Fibroblast of skin of back (primary cell): ENCODE data around the gene SMIM36.
A peak's percentile ranks its signal among the peaks of the same experiment; 100 is the strongest.
"Not testable (repeated sequence)": the region's sequence is repeated elsewhere in the genome, so short reads cannot be mapped to it uniquely, and the experiment has no call there.

Experiments
- DNase-seq: peaks from one replicate; pipeline ENCODE4 v3.0.0-alpha.2; 2013

Gene SMIM36

DNA sequence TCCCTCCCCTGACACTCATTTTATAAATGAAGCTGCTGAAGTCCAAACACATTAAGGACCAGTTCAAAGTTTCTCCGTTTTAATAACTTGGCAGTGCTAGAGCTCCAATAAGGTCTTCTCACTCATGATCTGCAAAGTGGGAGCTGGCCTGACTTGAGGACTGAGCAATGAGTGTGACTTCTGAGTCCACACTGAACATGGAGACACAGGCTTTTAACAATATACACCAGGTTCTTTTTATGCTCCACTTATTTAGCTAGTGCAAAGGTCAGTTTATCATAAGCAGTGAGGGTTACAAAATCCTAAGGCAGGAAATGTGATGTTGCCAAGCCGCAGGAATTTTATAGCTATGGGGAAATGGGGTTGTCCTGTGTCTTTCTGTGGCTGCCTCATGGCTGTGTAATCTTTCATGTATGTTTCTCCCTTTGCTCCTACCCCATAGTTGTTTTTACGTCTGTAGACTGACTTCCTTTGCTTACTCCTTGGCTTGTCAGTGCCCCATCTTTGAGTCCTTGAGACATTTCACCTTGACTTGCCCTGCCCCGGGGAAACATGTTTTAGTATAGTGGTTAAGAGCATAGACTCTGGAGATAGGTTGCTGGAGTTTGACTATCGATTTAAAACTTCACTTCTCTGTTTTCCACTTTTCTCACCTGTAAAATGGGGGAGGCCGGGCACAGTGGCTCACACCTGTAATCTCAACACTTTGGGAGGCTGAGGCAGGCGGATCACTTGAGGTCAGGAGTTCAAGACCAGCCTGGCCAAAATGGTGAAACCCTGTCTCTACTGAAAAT, 77.4 kb downstream of the SMIM36 start:
- DNase-seq = peak; percentile 84

- peak; percentile 8 for DNase-seq
These were observed 78.1 kb downstream of the SMIM36 start for GRCh38 chr17:55433029-55433628.

DNA sequence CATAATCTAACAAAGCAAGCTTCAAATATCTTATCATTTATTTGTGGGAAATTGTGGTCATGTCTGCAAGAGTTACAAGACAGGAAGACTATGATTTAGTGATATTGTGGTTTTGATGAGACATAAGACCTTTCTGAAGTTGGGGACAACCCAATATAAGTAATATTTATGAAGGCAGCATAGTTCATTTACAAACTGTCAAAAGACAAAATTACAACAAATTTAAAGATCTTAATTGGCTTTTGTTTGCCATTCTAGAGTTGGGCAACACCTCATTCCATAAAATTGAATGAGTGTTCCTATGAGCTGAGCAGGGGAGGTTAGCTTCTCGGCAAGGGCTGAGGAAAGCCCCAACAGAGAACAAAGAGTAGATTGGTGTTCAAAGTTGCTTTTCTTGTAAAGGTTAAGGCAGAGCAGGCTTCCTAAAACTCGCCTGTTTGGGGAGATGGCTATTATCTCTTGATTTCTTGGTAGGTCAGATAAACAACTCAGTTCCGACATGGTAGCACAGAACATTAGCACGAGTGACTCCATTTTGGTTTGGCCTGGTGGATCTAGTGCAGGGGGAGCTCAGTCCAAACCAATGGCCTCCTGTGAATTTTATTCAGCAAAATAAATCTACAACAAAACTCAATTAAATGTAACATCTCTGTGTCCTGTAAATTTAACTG, 78.8 kb downstream of the SMIM36 start:
- peak; percentile 23 for DNase-seq

- not testable (repeated sequence) for DNase-seq
These were observed 79.3 kb downstream of the SMIM36 start for GRCh38 chr17:55431914-55432313.

GRCh38 chr17:55430541-55431288, 80.5 kb downstream of the SMIM36 start:
- DNase-seq = no peak

DNA sequence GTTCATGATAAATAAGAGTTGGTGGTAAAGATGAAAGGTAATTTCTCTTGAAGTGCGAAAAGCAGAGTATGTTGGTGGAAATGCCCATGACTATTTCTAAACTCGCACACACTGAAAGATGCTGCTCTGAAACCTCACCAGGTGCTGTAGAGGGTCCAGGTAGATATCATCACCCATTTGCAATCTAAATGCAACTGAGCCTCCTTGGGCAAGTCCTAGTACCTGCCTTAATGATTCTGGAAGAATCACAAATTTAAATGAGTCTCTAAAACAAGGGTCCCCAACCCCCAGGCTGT, 83.7 kb downstream of the SMIM36 start:
- no peak for DNase-seq

DNA sequence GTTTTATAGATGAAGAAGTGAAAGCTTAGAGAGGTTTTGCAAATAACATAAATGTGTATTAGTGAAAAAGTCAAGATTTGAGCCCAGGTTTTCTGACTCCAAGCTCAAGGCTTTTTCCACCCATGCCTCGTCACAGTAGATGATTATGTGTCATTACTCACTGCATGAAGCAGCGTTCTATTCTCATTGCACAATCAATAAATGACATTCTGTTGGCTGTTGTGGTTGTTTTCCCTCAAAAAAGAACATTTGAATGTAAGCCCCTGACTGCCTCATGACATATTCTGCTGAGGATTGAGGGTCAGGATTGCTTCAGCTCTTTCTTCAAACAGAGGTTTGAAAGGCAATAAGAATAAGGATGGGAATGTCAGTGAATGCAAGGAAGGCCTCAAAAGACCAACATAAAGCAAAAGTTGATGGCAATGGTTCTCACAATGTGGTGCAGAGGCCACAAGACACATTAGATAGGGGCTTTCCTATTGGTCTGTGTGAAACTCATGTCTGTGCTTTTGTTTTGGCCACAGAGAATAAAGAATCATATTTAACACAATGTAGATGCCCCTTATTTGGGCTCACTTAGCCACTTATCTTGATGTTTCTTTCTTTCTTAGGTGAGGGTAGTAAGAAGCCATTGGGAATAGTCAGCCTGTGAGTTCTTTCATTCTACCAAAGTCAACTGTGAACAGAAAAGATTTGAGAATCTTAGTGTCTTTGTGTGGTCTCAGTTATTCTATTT, 84.2 kb downstream of the SMIM36 start:
- DNase-seq = no peak

- no peak for DNase-seq
These were observed 86.2 kb downstream of the SMIM36 start for GRCh38 chr17:55424893-55425540.

- DNase-seq = no peak
These were observed 87.7 kb downstream of the SMIM36 start for GRCh38 chr17:55423535-55423934.

DNA sequence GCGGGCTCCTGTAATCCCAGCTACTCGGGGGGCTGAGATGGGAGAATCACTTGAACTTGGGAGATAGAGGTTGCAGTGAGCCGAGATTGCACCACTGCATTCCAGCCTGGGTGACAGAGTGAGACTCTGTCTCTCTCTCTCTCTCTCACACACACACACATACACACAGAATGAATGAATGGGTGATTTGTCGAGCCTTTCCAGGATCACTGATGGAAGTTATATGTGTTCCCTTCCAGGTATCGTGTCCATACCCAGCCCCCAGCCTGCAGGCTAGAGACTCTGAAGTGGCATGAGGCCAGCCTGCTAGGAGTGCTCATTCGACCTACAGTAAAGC, 88.5 kb downstream of the SMIM36 start:
- DNase-seq = not testable (repeated sequence)

- DNase-seq = peak; percentile 4
These were observed 89.9 kb downstream of the SMIM36 start, which contains the start of gene MMD for GRCh38 chr17:55421179-55421934. TSS of gene MMD (minus strand) at chr17:55421835. CDS start at chr17:55421695, 140 bp downstream.

GRCh38 chr17:55420776-55421178, 90.5 kb downstream of the SMIM36 start:
- peak; percentile 14 for DNase-seq

- no peak for DNase-seq
These were observed 91.0 kb downstream of the SMIM36 start for GRCh38 chr17:55420067-55420775.

GRCh38 chr17:55418369-55419268, 92.6 kb downstream of the SMIM36 start:
- no peak for DNase-seq

- no peak for DNase-seq
These were observed 93.6 kb downstream of the SMIM36 start for GRCh38 chr17:55417411-55418268.

- no peak for DNase-seq
These were observed 94.7 kb downstream of the SMIM36 start for GRCh38 chr17:55416470-55417052.

DNA sequence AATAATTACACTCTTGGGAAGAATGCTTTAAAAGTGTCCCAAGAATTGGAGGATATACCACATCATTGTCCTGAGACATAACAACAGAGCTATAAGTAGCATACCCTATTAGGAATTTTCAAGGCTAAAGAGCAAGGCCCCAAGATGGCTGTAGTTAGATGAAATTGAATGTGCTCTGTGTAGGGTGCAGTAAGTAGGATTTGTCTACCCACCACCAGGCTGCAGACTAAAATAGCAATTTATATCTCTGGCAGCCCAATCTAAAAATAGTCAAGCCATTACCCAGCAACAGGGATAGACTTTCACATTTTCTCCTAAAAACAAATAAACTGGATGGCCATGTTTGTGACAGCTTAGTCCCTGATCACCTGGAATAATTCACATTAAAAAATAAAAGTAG, 95.3 kb downstream of the SMIM36 start:
- DNase-seq = no peak

DNA sequence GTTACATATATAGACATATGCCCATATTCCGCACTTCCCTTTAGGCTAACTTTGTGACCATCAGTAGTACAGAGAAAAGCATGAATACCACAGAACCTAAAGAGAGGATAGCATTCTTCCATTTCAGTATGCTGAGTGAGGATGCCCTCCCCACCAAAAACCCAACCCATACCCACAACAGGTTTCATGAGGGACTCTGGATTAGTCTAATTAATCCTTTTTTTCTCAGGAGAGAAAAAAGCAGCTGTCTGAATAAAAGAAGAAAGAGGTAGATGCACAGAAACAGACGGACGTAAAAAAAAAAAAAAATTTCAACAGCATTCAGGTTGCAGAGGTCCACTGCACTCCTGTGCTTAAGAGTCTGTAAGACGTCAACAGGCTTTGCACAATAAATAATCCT, 96.3 kb downstream of the SMIM36 start:
- DNase-seq = no peak
